Measurements from ENCODE around the gene TMEM205. TPM values are rescaled to one million over a fixed set of nuclear protein-coding genes. Genes with fewer than 3 reads are reported as not detected.

TMEM205 gene
- total and polyA plus RNA-seq, 2 of the 13 experiments (the other 11 are each of a cell fraction or from before 2014, with no cell fraction given): 45.5 to 98.7 TPM

DNA sequence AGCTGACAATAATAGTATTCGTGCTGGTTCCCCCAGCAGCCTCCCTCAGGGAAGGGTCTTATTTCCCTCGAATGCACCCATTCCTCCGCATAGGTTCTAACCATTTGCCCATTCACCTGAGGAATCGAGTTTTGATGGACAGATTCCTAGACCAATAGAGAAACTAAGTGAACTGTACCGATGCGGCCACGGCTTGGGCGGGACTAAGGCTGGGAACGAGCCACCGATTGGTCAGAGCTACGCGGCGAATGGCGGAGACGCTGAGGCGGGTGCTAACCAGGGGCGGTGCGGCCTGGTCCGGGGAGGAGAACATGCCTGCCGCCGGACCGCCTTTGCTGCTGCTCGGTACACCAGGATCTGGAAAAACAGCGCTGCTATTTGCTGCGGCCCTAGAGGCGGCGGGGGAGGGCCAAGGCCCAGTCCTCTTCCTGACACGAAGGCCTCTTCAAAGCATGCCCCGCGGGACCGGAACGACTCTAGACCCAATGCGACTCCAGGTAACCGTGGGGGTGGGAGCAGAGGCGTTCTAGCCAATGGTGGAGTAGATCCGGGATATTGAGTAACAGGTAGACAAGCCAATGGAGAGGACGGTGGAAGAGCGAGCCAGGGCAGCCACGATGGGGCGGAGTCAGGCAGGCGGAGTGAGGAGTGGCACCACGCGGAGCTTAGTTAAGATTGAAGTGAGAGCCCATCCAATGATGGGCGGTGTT is 28.5 kb upstream of the TMEM205 start, which contains the start of gene SWSAP1 (continued):
- TF ChIP-seq, protein P1, sequence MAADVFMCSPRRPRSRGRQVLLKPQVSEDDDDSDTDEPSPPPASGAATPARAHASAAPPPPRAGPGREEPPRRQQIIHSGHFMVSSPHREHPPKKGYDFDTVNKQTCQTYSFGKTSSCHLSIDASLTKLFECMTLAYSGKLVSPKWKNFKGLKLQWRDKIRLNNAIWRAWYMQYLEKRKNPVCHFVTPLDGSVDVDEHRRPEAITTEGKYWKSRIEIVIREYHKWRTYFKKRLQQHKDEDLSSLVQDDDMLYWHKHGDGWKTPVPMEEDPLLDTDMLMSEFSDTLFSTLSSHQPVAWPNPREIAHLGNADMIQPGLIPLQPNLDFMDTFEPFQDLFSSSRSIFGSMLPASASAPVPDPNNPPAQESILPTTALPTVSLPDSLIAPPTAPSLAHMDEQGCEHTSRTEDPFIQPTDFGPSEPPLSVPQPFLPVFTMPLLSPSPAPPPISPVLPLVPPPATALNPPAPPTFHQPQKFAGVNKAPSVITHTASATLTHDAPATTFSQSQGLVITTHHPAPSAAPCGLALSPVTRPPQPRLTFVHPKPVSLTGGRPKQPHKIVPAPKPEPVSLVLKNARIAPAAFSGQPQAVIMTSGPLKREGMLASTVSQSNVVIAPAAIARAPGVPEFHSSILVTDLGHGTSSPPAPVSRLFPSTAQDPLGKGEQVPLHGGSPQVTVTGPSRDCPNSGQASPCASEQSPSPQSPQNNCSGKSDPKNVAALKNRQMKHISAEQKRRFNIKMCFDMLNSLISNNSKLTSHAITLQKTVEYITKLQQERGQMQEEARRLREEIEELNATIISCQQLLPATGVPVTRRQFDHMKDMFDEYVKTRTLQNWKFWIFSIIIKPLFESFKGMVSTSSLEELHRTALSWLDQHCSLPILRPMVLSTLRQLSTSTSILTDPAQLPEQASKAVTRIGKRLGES (CRISPR knock-in tag; IDR thresholded peaks at IDR 0.05; ENCODE audit: borderline replicate concordance): no peak
- TF ChIP-seq FOXK2 (IDR thresholded peaks at IDR 0.05): no peak
- TF ChIP-seq MED8 (CRISPR knock-in tag; IDR thresholded peaks at IDR 0.05; ENCODE audit: insufficient replicate concordance): no peak
- no peak for TF ChIP-seq REPIN1 (CRISPR knock-in tag; IDR thresholded peaks at IDR 0.05; ENCODE audit: borderline replicate concordance, low read depth)
- TF ChIP-seq TRAFD1 (CRISPR knock-in tag; IDR thresholded peaks at IDR 0.05; ENCODE audit: borderline replicate concordance): peak; percentile 82; the same call in 1 of the 2 replicates
- peak; percentile 50 for TF ChIP-seq HNRNPLL (IDR thresholded peaks at IDR 0.05; ENCODE audit: low read depth, low read length, poor library complexity, severe bottlenecking)
- no peak for TF ChIP-seq ATRX (CRISPR knock-in tag; IDR thresholded peaks at IDR 0.05; ENCODE audit: borderline replicate concordance)
- no peak; the same call in 1 of the 2 replicates for TF ChIP-seq ZHX2 (IDR thresholded peaks at IDR 0.05; ENCODE audit: low read depth)
- no peak for TF ChIP-seq ZHX2 (CRISPR knock-in tag; IDR thresholded peaks at IDR 0.05; ENCODE audit: borderline replicate concordance)
- TF ChIP-seq ZKSCAN5 (CRISPR knock-in tag; IDR thresholded peaks at IDR 0.05): no peak
- 0 out of 2 replicates have a peak, but pooled peaks have one; percentile 41 for TF ChIP-seq ZIK1 (CRISPR knock-in tag; IDR thresholded peaks at IDR 0.05; ENCODE audit: borderline replicate concordance, low read depth)
- 0 out of 2 replicates have a peak, but pooled peaks have one; percentile 29 for TF ChIP-seq ARID5B (CRISPR knock-in tag; IDR thresholded peaks at IDR 0.05)
- no peak for TF ChIP-seq ZNF24 (IDR thresholded peaks at IDR 0.05)
